Heart left ventricle (tissue), 16 donors: ENCODE measurements around the gene ETF1. TPM values are rescaled to one million over a fixed set of nuclear protein-coding genes. Genes with fewer than 3 reads are reported as not detected.
"Not testable (repeated sequence)": the region's sequence is repeated elsewhere in the genome, so short reads cannot be mapped to it uniquely, and the experiment has no call there.

Experiments used
- ATAC-seq, 4 donors: fragments of 200-7000 bp; cut with Tn5 transposase; one replicate each; pipeline ENCODE4 v1.9.1; 2020 to 2022; ENCODE audit warnings: moderate library complexity in 4 of 4, mild to moderate bottlenecking in 3 of 4, moderate number of reproducible peaks in 1 of 4
- DNase-seq, 5 donors: peaks; one replicate each; pipeline ENCODE4 v3.0.0-alpha.2; 2020
- H3K27ac ChIP-seq, 12 donors: fragments of 200-600 bp; sonication (generic) in 4 of 12; one replicate each; pipeline versions ENCODE4 v1.5.0 to v1.8.0; 2016 to 2022; ENCODE audit warnings: mild to moderate bottlenecking in 2 of 12
- H3K27me3 ChIP-seq, 9 donors: fragments of 200-600 bp; sonication (generic) in 2 of 9; one replicate each; pipeline versions ENCODE4 v1.5.1 to v1.8.0; 2016 to 2022; ENCODE audit warnings: mild to moderate bottlenecking in 3 of 9
- H3K36me3 ChIP-seq, 9 donors: fragments of 200-600 bp; sonication (generic) in 2 of 9; one replicate each; pipeline versions ENCODE4 v1.5.0 to v1.8.0; 2018 to 2022; ENCODE audit warnings: mild to moderate bottlenecking in 2 of 9
- H3K4me1 ChIP-seq, 12 donors: fragments of 200-600 bp; sonication (generic) in 4 of 12; one replicate each; pipeline versions ENCODE4 v1.5.0 to v1.8.0; 2016 to 2022; ENCODE audit warnings: mild to moderate bottlenecking in 3 of 12
- H3K4me3 ChIP-seq, 12 donors: fragments of 200-600 bp; sonication (generic) in 4 of 12; one replicate each; pipeline versions ENCODE4 v1.5.0 to v1.8.0; 2017 to 2022; ENCODE audit warnings: mild to moderate bottlenecking in 9 of 12, moderate library complexity in 4 of 12
- H3K9me3 ChIP-seq, 12 donors: fragments of 200-600 bp; sonication (generic) in 4 of 12; one replicate each; pipeline versions ENCODE4 v1.5.0 to v1.8.0; 2016 to 2022; ENCODE audit warnings: mild to moderate bottlenecking in 1 of 12
- POLR2A ChIP-seq, 2 donors: fragments of 450-650 bp; IDR thresholded peaks; one replicate each; pipeline ENCODE4 v1.6.1; 2017; ENCODE audit warnings: antibody characterized with exemption in 2 of 2, mild to moderate bottlenecking in 2 of 2, moderate library complexity in 2 of 2
- whole genome bisulfite sequencing, 4 donors: extraction: QIAGEN DNeasy Blood & Tissue Kit in 2 of 4; methylation state at CpG; one replicate each; pipeline versions ENCODE4 v1.1.5 to v1.1.7; 2013 to 2018; 5-methylcytosine and 5-hydroxymethylcytosine counted together
- intact Hi-C, 10 donors: fragments of 100-400 bp; cut with DNase I; formaldehyde crosslinking; loops; one replicate each; pipeline versions ENCODE4 v1.11.1 to v1.14.2; 2022
- polyA plus RNA-seq, 2 donors: library from polyadenylated mRNA; stranded (reverse); fragments of 200-250 nt; gene quantifications; one replicate each; pipeline ENCODE4 v1.2.3, GENCODE V29; 2013
- total RNA-seq, 9 donors: library from RNA; depleted of rRNA in 2 of 9; stranded (reverse); fragments of >200 nt in 2 of 9; fragmentation: NEBNext Ultra II Directional in 3 of 9; extraction: Animal tissue kit (Norgen Biotek cat#: 25700) in 3 of 9; gene quantifications; one replicate each; pipeline versions ENCODE4 v1.1.0 to v1.2.4, GENCODE V29; 2016 to 2023
- TF ChIP-seq, protein P1 (sequence below), 12 donors: fragments of 200-600 bp; sonication (generic) in 4 of 12; IDR thresholded peaks; one replicate each; pipeline versions ENCODE4 v1.5.0 to v1.8.0; 2018 to 2022; ENCODE audit warnings: antibody characterized with exemption in 12 of 12, mild to moderate bottlenecking in 5 of 12
- donor health status: ischemic (EF 13 %, LVEDD 7.1; RV severe dilation, severe dysfunction).
- donor health status: healthy with polysubstance abuse.
- donor health status: DM: no; HTN: yes; CAD: no.
- donor health status: DM: no; HTN: no; CAD: no.
- donor health status: ischemic (EF 25% LVEDD 6.9; RV normal size, moderate dysfunction).
- donor health status: ischemic (EF 25% LVEDD 5.7; RV mildly dilated, moderate dysfunction).
- donor health status: healthy.
- donor health status: DM: yes; HTN: yes; CAD: no.
- donor health status: ischemic (EF 35%, LVEDD 5.7; RV mildly dilated, moderate dysfunction).
- donor health status: nonischemic (EF 11% LVEDD 7.7; RV severe dilation, severe dysfunction).
- donor health status: DM: yes; HTN: yes; CAD: no.
- donor health status: PGD.
- donor health status: ischemic (EF 29% LVEDD 5.4; RV normal size, mild dysfunction).
- donor health status: nonischemic (EF 23%, LVEDD 6.1; RV moderate dilation, normal function).

Gene ETF1
- total and polyA plus RNA-seq, 11 donors: 19.0 to 116 (median 81.8) TPM

- Histone ChIP-seq H3K27ac (no peak overlapping the region), H3K36me3 (peaks cover 0 to 86% (median 80%) of the 10 kb centered on the region in 9 donors), H3K9me3 (no peaks in the 10 kb centered on the region), H3K27me3 (no peaks in the 10 kb centered on the region), H3K4me1 (peaks cover 0 to 5% (median 0%) of the 10 kb centered on the region in 12 donors), H3K4me3 (no peak overlapping the region)
- WGBS, 4 donors: 68 to 84% (median 74%) methylated on average over 3 of the region's 3 CpGs
- intact Hi-C loops: no loop called here
- no peak for TF ChIP-seq POLR2A (IDR thresholded peaks at IDR 0.05)
- TF ChIP-seq, protein P1, sequence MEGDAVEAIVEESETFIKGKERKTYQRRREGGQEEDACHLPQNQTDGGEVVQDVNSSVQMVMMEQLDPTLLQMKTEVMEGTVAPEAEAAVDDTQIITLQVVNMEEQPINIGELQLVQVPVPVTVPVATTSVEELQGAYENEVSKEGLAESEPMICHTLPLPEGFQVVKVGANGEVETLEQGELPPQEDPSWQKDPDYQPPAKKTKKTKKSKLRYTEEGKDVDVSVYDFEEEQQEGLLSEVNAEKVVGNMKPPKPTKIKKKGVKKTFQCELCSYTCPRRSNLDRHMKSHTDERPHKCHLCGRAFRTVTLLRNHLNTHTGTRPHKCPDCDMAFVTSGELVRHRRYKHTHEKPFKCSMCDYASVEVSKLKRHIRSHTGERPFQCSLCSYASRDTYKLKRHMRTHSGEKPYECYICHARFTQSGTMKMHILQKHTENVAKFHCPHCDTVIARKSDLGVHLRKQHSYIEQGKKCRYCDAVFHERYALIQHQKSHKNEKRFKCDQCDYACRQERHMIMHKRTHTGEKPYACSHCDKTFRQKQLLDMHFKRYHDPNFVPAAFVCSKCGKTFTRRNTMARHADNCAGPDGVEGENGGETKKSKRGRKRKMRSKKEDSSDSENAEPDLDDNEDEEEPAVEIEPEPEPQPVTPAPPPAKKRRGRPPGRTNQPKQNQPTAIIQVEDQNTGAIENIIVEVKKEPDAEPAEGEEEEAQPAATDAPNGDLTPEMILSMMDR (IDR thresholded peaks at IDR 0.05): no peak
- ATAC-seq: no peak
- DNase-seq: no peak
These were observed 27.3 kb downstream of the ETF1 start for GRCh38 chr5:138515556-138516245.

DNA sequence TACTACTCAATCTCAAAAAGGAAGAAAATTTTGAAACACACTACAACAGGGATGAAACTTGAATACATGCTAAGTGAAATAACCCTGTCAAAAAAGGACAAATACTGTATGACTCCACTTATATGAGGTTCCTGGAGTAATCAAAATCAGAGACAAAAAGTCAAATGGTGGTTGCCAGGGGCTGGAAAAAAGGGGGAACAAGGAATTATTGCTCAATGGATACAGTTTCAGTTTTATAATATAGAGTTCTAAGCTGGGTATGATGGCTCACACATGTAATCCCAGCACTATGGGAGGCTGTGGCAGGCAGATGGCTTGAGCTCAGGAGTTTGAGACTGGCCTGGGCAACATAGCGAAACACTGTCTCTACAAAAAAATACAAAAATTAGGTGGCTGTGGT is 29.0 kb downstream of the ETF1 start:
- 95 to 98% (median 96%) methylated on average over 1 of the region's 1 CpG for WGBS, 4 donors
- TF ChIP-seq, protein P1 (IDR thresholded peaks at IDR 0.05): no peak
- no peak for TF ChIP-seq POLR2A (IDR thresholded peaks at IDR 0.05)
- peaks cover 0 to 3% (median 0%) of the 10 kb centered on the region in 12 donors for H3K4me1 ChIP-seq
- ATAC-seq (no peak), DNase-seq (no peak)
- peaks cover 0 to 100% (median 96%) of the 10 kb centered on the region in 9 donors for H3K36me3 ChIP-seq
- no peak overlapping the region for H3K4me3 ChIP-seq
- no peak overlapping the region for H3K27ac ChIP-seq
- intact Hi-C loops: no loop called here
- H3K9me3 ChIP-seq: no peaks in the 10 kb centered on the region
- H3K27me3 ChIP-seq: no peaks in the 10 kb centered on the region

DNA sequence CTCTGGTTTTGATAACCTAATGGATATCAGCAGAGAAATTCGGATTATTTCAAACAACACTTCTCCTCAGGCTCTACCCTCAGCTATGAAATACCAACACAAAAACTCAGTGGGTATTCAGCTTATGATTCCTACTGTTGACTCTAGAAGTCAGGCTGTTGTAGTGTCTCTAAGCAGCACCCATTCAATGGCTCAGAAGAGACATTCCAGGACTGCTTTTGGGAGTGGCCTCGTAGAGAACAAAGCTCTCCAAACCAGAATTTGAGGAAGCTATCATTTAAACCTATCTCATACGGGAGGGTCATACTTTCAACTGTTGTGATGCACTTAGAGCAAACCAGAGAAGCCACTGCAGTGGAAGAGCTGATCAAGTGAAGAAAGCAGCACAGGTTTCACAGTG is 34.1 kb downstream of the ETF1 start:
- ATAC-seq (peak in 1 of 4 donors; percentile 23), DNase-seq (no peak)
- TF ChIP-seq, protein P1 (IDR thresholded peaks at IDR 0.05): no peak
- TF ChIP-seq POLR2A (IDR thresholded peaks at IDR 0.05): no peak
- Histone ChIP-seq H3K36me3 (peaks cover 0 to 85% (median 78%) of the 10 kb centered on the region in 9 donors), H3K27ac (no peak overlapping the region), H3K4me3 (no peak overlapping the region), H3K27me3 (no peaks in the 10 kb centered on the region), H3K4me1 (peaks cover 0 to 24% (median 8%) of the 10 kb centered on the region in 12 donors), H3K9me3 (no peaks in the 10 kb centered on the region)
- WGBS, 4 donors: 44 to 62% (median 52%) methylated on average over 3 of the region's 3 CpGs
- intact Hi-C loops: loop anchor here in 1 of 10 donors (10.0 kb wide), 1 partner anchor 284 kb away; no protein-coding TSS in a partner anchor

GRCh38 chr5:138507485-138507884 is 35.6 kb downstream of the ETF1 start:
- H3K36me3 ChIP-seq: peaks cover 0 to 70% (median 63%) of the 10 kb centered on the region in 9 donors
- not testable (repeated sequence) for H3K9me3 ChIP-seq, DNase-seq, H3K27me3 ChIP-seq, ATAC-seq, H3K4me3 ChIP-seq, H3K27ac ChIP-seq
- intact Hi-C loops: loop anchor here in 1 of 10 donors (10.0 kb wide), 1 partner anchor 283 kb away; no protein-coding TSS in a partner anchor
- WGBS, 4 donors: 91 to 95% (median 94%) methylated on average over 8 of the region's 8 CpGs
- peaks cover 0 to 31% (median 8%) of the 10 kb centered on the region in 12 donors for H3K4me1 ChIP-seq
